Measurements from ENCODE around the gene FOXP1. TPM values are rescaled to one million over a fixed set of nuclear protein-coding genes. Genes with fewer than 3 reads are reported as not detected.

The FOXP1 gene
- total RNA-seq, 1 donor from 2014 or later, result 61.3 TPM

GRCh38 chr3:71456156-71456555 lies 127.4 kb downstream of the FOXP1 start:
- intact Hi-C loops (cut with micrococcal nuclease), result loop anchor here (1.0 kb wide), 2 partner anchors 37 to 56 kb away; no protein-coding TSS in a partner anchor

GRCh38 chr3:71454512-71455403 lies 128.8 kb downstream of the FOXP1 start:
- intact Hi-C loops (cut with micrococcal nuclease), result loop anchor here (1.0 kb wide), 1 partner anchor 10 kb away; no protein-coding TSS in a partner anchor

- intact Hi-C loops (cut with micrococcal nuclease), result no loop called here
Measured at GRCh38 chr3:71453822-71454511, 129.6 kb downstream of the FOXP1 start.

GRCh38 chr3:71453319-71453718 lies 130.2 kb downstream of the FOXP1 start:
- intact Hi-C loops (cut with micrococcal nuclease), result no loop called here

GRCh38 chr3:71451812-71452211 lies 131.7 kb downstream of the FOXP1 start:
- intact Hi-C loops (cut with micrococcal nuclease), result no loop called here

GRCh38 chr3:71451060-71451459 lies 132.5 kb downstream of the FOXP1 start:
- intact Hi-C loops (cut with micrococcal nuclease), result no loop called here

- intact Hi-C loops (cut with micrococcal nuclease), result no loop called here
Measured at GRCh38 chr3:71450162-71450561, 133.4 kb downstream of the FOXP1 start.

GRCh38 chr3:71447803-71448202 lies 135.7 kb downstream of the FOXP1 start:
- intact Hi-C loops (cut with micrococcal nuclease), result loop anchor here (10.0 kb wide), 1 partner anchor 537 kb away; no protein-coding TSS in a partner anchor

- intact Hi-C loops (cut with micrococcal nuclease), result loop anchor here (10.0 kb wide), 1 partner anchor 538 kb away; no protein-coding TSS in a partner anchor
Measured at GRCh38 chr3:71447197-71447596, 136.3 kb downstream of the FOXP1 start.

- intact Hi-C loops (cut with micrococcal nuclease), result loop anchor here (10.0 kb wide), 1 partner anchor 538 kb away; no protein-coding TSS in a partner anchor
Measured at GRCh38 chr3:71446734-71447133, 136.8 kb downstream of the FOXP1 start.

GRCh38 chr3:71446260-71446659 lies 137.3 kb downstream of the FOXP1 start:
- intact Hi-C loops (cut with micrococcal nuclease), result loop anchor here (10.0 kb wide), 1 partner anchor 539 kb away; no protein-coding TSS in a partner anchor

- intact Hi-C loops (cut with micrococcal nuclease), result loop anchor here (1.0 to 10.0 kb wide), 15 partner anchors 10 to 1402 kb away; partner anchors contain the start of gene SHQ1
Measured at GRCh38 chr3:71444861-71445259, 138.7 kb downstream of the FOXP1 start.

- intact Hi-C loops (cut with micrococcal nuclease), result loop anchor here (1.0 to 10.0 kb wide), 15 partner anchors 11 to 1403 kb away; partner anchors contain the start of gene SHQ1
Measured at GRCh38 chr3:71444028-71444860, 139.3 kb downstream of the FOXP1 start.

- intact Hi-C loops (cut with micrococcal nuclease), result loop anchor here (5.0 to 10.0 kb wide), 3 partner anchors 259 to 1404 kb away; partner anchors contain the start of gene SHQ1
Measured at GRCh38 chr3:71443332-71443731, 140.2 kb downstream of the FOXP1 start.

GRCh38 chr3:71442652-71443042 lies 140.9 kb downstream of the FOXP1 start:
- intact Hi-C loops (cut with micrococcal nuclease), result loop anchor here (5.0 to 10.0 kb wide), 3 partner anchors 260 to 1405 kb away; partner anchors contain the start of gene SHQ1

GRCh38 chr3:71441925-71442651 lies 141.4 kb downstream of the FOXP1 start:
- intact Hi-C loops (cut with micrococcal nuclease), result loop anchor here (5.0 to 10.0 kb wide), 3 partner anchors 260 to 1405 kb away; partner anchors contain the start of gene SHQ1

- intact Hi-C loops (cut with micrococcal nuclease), result loop anchor here (5.0 to 10.0 kb wide), 3 partner anchors 261 to 1406 kb away; partner anchors contain the start of gene SHQ1
Measured at GRCh38 chr3:71441217-71441924, 142.2 kb downstream of the FOXP1 start.

- intact Hi-C loops (cut with micrococcal nuclease), result no loop called here
Measured at GRCh38 chr3:71438904-71439303, 144.6 kb downstream of the FOXP1 start.

GRCh38 chr3:71438071-71438685 lies 145.3 kb downstream of the FOXP1 start:
- intact Hi-C loops (cut with micrococcal nuclease), result no loop called here

Data from T-helper 1 cell treated with Interleukin-12 subunit alpha and Interleukin-12 subunit beta and Interleukin-4 antibody, amounts not matched to agents 30 ng/mL and 1 ng/mL, for 36 hours (primary cell).